ENCODE results near the gene RBM47.

The RBM47 gene

GRCh38 chr4:40466789-40467188 is 162.9 kb downstream of the RBM47 start:
- no peak for TF ChIP-seq CTCF (IDR thresholded peaks at IDR 0.05)

GRCh38 chr4:40462326-40462725 is 167.3 kb downstream of the RBM47 start:
- no peak for TF ChIP-seq CTCF (IDR thresholded peaks at IDR 0.05)

GRCh38 chr4:40461879-40462278 is 167.8 kb downstream of the RBM47 start:
- TF ChIP-seq CTCF (IDR thresholded peaks at IDR 0.05), result no peak

- no peak for TF ChIP-seq CTCF (IDR thresholded peaks at IDR 0.05)
These were observed 168.6 kb downstream of the RBM47 start for GRCh38 chr4:40461062-40461461.

GRCh38 chr4:40458683-40459082 is 171.0 kb downstream of the RBM47 start:
- TF ChIP-seq CTCF (IDR thresholded peaks at IDR 0.05), result no peak

GRCh38 chr4:40458109-40458508 is 171.6 kb downstream of the RBM47 start:
- no peak for TF ChIP-seq CTCF (IDR thresholded peaks at IDR 0.05)

- no peak for TF ChIP-seq CTCF (IDR thresholded peaks at IDR 0.05)
These were observed 174.2 kb downstream of the RBM47 start for GRCh38 chr4:40455340-40455902.

- TF ChIP-seq CTCF (IDR thresholded peaks at IDR 0.05), result no peak
These were observed 174.8 kb downstream of the RBM47 start for GRCh38 chr4:40454816-40455215.

All from LNCAP (cell line).